Lower lobe of right lung (tissue), 2 donors: ENCODE measurements around the gene UBE2N. TPM values are rescaled to one million over a fixed set of nuclear protein-coding genes. Genes with fewer than 3 reads are reported as not detected.

Experiments used
- ATAC-seq, 2 donors: fragments of 200-7000 bp; cut with Tn5 transposase; one replicate each; pipeline ENCODE4 v1.9.1; 2020 to 2022; ENCODE audit warnings: mild to moderate bottlenecking in 2 of 2, moderate library complexity in 2 of 2
- DNase-seq: peaks from one replicate; pipeline ENCODE4 v3.0.0-alpha.2; 2020
- H3K27ac ChIP-seq: fragments of 200-600 bp; one replicate; pipeline ENCODE4 v1.8.0; 2022
- H3K27me3 ChIP-seq: fragments of 200-600 bp; one replicate; pipeline ENCODE4 v1.8.0; 2022; ENCODE audit warnings: low read depth
- H3K36me3 ChIP-seq: fragments of 200-600 bp; one replicate; pipeline ENCODE4 v1.8.0; 2022; ENCODE audit warnings: mild to moderate bottlenecking
- H3K4me1 ChIP-seq: fragments of 200-600 bp; one replicate; pipeline ENCODE4 v1.8.0; 2022
- H3K4me3 ChIP-seq: fragments of 200-600 bp; one replicate; pipeline ENCODE4 v1.8.0; 2022; ENCODE audit warnings: mild to moderate bottlenecking
- H3K9me3 ChIP-seq: fragments of 200-600 bp; one replicate; pipeline ENCODE4 v1.8.0; 2022
- CTCF ChIP-seq: fragments of 200-600 bp; IDR thresholded peaks from one replicate; pipeline ENCODE4 v1.8.0; 2022; ENCODE audit warnings: antibody characterized with exemption, mild to moderate bottlenecking
- intact Hi-C: fragments of 100-400 bp; cut with DNase I; formaldehyde crosslinking; loops from one replicate; pipeline ENCODE4 v1.11.0; 2022
- total RNA-seq: library from RNA; stranded (reverse); fragmentation: NEBNext Ultra II Directional; extraction: Animal tissue kit (Norgen Biotek cat#: 25700); gene quantifications from one replicate; pipeline ENCODE4 v1.2.1, GENCODE V29; 2021
- donor health status: DM: no; HTN: yes; CAD: no; lungs with severe emphysema.

Gene UBE2N
- total RNA-seq, 1 donor from 2014 or later: 65.7 TPM

DNA sequence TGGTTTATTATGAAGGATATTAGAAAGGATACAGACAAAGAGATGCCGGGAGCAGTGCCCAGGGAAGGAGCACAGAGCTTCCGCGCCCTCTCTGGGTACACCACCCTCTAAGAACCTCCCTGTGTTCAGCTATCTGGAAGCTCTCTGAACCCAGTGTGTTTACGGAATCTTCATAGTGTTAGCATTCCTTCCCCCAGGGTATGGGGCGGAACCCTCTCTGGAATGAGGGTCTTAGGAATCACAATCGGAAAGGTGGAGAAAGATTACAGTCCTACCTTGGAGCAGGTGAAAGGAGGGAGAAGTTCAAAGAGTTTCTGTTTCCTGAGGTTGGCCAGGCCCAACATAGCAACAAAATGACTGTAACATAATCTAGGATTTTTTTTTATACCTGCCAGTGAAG is 70.8 kb downstream of the UBE2N start:
- Histone ChIP-seq H3K4me1 (peaks cover 13% of the 10 kb centered on the region), H3K27ac (no peak overlapping the region), H3K36me3 (no peaks in the 10 kb centered on the region), H3K27me3 (no peaks in the 10 kb centered on the region), H3K4me3 (no peak overlapping the region), H3K9me3 (no peaks in the 10 kb centered on the region)
- no peak for DNase-seq
- ATAC-seq: no peak
- TF ChIP-seq CTCF: no peak
- intact Hi-C loops: no loop called here

- no peaks in the 10 kb centered on the region for H3K27me3 ChIP-seq
- no peak overlapping the region for H3K4me3 ChIP-seq
- no peaks in the 10 kb centered on the region for H3K9me3 ChIP-seq
- no peaks in the 10 kb centered on the region for H3K36me3 ChIP-seq
- no peak overlapping the region for H3K27ac ChIP-seq
- DNase-seq (no peak), ATAC-seq (no peak)
- intact Hi-C loops: no loop called here
- H3K4me1 ChIP-seq: no peaks in the 10 kb centered on the region
- TF ChIP-seq CTCF: no peak
Observed at GRCh38 chr12:93369505-93369904, 72.2 kb downstream of the UBE2N start.

DNA sequence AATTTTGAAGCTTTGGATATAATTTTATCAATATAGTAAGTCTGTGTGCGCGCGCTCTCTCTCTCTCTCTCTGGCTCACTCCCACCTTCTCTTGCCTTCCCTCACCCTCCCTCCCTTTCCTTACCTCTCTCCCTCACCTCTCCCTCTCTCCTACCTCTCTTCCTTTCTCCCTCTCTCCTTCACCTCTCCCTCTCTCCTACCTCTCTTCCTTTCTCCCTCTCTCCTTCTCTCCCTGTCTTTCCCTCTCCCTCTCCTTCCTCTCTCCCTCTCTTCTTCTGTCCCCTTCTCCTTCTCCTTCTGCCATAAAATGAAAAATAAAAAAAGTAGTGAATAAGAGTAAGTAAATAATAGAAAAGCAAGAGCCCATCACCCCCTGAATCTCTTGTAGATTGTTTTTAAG is 73.0 kb downstream of the UBE2N start:
- Histone ChIP-seq H3K9me3 (no peaks in the 10 kb centered on the region), H3K4me1 (no peaks in the 10 kb centered on the region), H3K27me3 (no peaks in the 10 kb centered on the region), H3K4me3 (no peak overlapping the region), H3K36me3 (no peaks in the 10 kb centered on the region), H3K27ac (no peak overlapping the region)
- ATAC-seq (no peak), DNase-seq (no peak)
- intact Hi-C loops: no loop called here
- no peak for TF ChIP-seq CTCF

- H3K4me1 ChIP-seq: no peaks in the 10 kb centered on the region
- no peak overlapping the region for H3K4me3 ChIP-seq
- intact Hi-C loops: no loop called here
- H3K9me3 ChIP-seq: no peaks in the 10 kb centered on the region
- H3K27ac ChIP-seq: no peak overlapping the region
- ATAC-seq (no peak), DNase-seq (no peak)
- H3K36me3 ChIP-seq: no peaks in the 10 kb centered on the region
- H3K27me3 ChIP-seq: no peaks in the 10 kb centered on the region
- no peak for TF ChIP-seq CTCF
Observed at GRCh38 chr12:93366422-93366821, 75.3 kb downstream of the UBE2N start.

- TF ChIP-seq CTCF: no peak
Observed at GRCh38 chr12:93365616-93366405, 75.9 kb downstream of the UBE2N start.

More at GRCh38 chr12:93365616-93366405, 75.9 kb downstream of the UBE2N start:
- no peaks in the 10 kb centered on the region for H3K36me3 ChIP-seq
- no peak for ATAC-seq
- no peaks in the 10 kb centered on the region for H3K9me3 ChIP-seq
- H3K4me3 ChIP-seq: no peak overlapping the region
- no peaks in the 10 kb centered on the region for H3K27me3 ChIP-seq
- no peak for DNase-seq
- no peaks in the 10 kb centered on the region for H3K4me1 ChIP-seq
- intact Hi-C loops: no loop called here
- H3K27ac ChIP-seq: no peak overlapping the region
